Measurements from ENCODE around the gene CTSO. TPM values are rescaled to one million over a fixed set of nuclear protein-coding genes. Genes with fewer than 3 reads are reported as not detected.

CTSO gene
- total and polyA plus RNA-seq, 2 experiments from 2014 or later = 0.44 to 0.83 TPM

GRCh38 chr4:155966731-155967395, 13.2 kb upstream of the CTSO start:
- Histone ChIP-seq H3K4me2 (no peak overlapping the region), H3K36me3 (ENCODE audit: insufficient read depth) (no peaks in the 10 kb centered on the region), H3F3A (replicated peaks; ENCODE audit: low read depth) (no peaks in the 10 kb centered on the region), H4K20me1 (replicated peaks; ENCODE audit: insufficient read depth) (no peaks in the 10 kb centered on the region), H3K27ac (ENCODE audit: low read depth) (no peak overlapping the region), H3K4me1 (ENCODE audit: insufficient read depth) (no peaks in the 10 kb centered on the region), H3K9me2 (ENCODE audit: insufficient read depth) (0 out of 2 replicates have a peak, but pooled peaks cover 5% of the 10 kb centered on the region), H3K79me2 (replicated peaks; ENCODE audit: insufficient read depth) (no peaks in the 10 kb centered on the region), H2AFZ (no peak overlapping the region), H3K4me3 (no peak overlapping the region), H3K27me3 (ENCODE audit: insufficient read depth) (no peaks in the 10 kb centered on the region)
- no peak for TF ChIP-seq POLR2AphosphoS5 (IDR thresholded peaks at IDR 0.05; ENCODE audit: low read depth)
- no peak for TF ChIP-seq ZNF462 (CRISPR knock-in tag; IDR thresholded peaks at IDR 0.05)
- TF ChIP-seq JUNB (IDR thresholded peaks at IDR 0.05; ENCODE audit: unreplicated experiment) = no peak
- no peak for TF ChIP-seq EZH2phosphoT487 (IDR thresholded peaks at IDR 0.05; ENCODE audit: unreplicated experiment)
- no peak for TF ChIP-seq CTCF (conservative IDR thresholded peaks at IDR 0.05; ENCODE audit: low read depth in 2 of 2)
- no peak for TF ChIP-seq NANOG (IDR thresholded peaks at IDR 0.05; ENCODE audit: borderline replicate concordance)
- TF ChIP-seq EZH2 (IDR thresholded peaks at IDR 0.05; ENCODE audit: low read depth, unreplicated experiment) = no peak
- no peak for TF ChIP-seq ZNF114 (CRISPR knock-in tag; IDR thresholded peaks at IDR 0.05)
- TF ChIP-seq REST (IDR thresholded peaks at IDR 0.05; ENCODE audit: unreplicated experiment) = no peak
- no peak for TF ChIP-seq CREB1 (CRISPR knock-in tag; IDR thresholded peaks at IDR 0.05; ENCODE audit: low read depth)
- no peak for TF ChIP-seq ZNF331 (CRISPR knock-in tag; IDR thresholded peaks at IDR 0.05; ENCODE audit: low read depth)
- TF ChIP-seq ETS1 (IDR thresholded peaks at IDR 0.05) = no peak
- no peak for TF ChIP-seq STAT1 (IDR thresholded peaks at IDR 0.05; ENCODE audit: unreplicated experiment)
- Mint-ChIP-seq H3K36me3 (ENCODE audit: low read depth) (no peaks in the 10 kb centered on the region), H3K27ac (no peak overlapping the region), H3K27me3 (ENCODE audit: insufficient read depth, low read depth, poor library complexity) (peaks cover 2% of the 10 kb centered on the region), H3K9me3 (no peaks in the 10 kb centered on the region), H3K4me3 (no peak overlapping the region), H3K4me1 (peaks cover 3% of the 10 kb centered on the region; the same call in 2 of the 3 replicates)
- no peak for ATAC-seq
- DNase-seq (ENCODE audit: low spot score) = no peak

Data from GM23338 (cell line).